Aorta (tissue), 5 donors: ENCODE results near the gene ONECUT3. TPM values are rescaled to one million over a fixed set of nuclear protein-coding genes. Genes with fewer than 3 reads are reported as not detected.

Source experiments
- ATAC-seq: fragments of 200-7000 bp; cut with Tn5 transposase; one replicate; pipeline ENCODE4 v1.9.1; 2022; ENCODE audit warnings: moderate library complexity; ENCODE audit not compliant: low FRiP score
- DNase-seq, 2 donors: peaks; one replicate each; pipeline ENCODE4 v3.0.0-alpha.2; 2020
- H3K27ac ChIP-seq, 2 donors: one replicate each; pipeline ENCODE4 v1.5.1; 2013; ENCODE audit warnings: low read length in 2 of 2, mild to moderate bottlenecking in 2 of 2, moderate library complexity in 2 of 2, control low read depth in 1 of 2, inconsistent platforms in 1 of 2, low read depth in 1 of 2
- H3K27me3 ChIP-seq, 2 donors: one replicate each; pipeline ENCODE4 v1.6.1; 2013; ENCODE audit warnings: control low read depth in 1 of 2, low read length in 1 of 2, mild to moderate bottlenecking in 1 of 2, moderate library complexity in 1 of 2; ENCODE audit not compliant: insufficient read depth in 2 of 2, control insufficient read depth in 1 of 2
- H3K36me3 ChIP-seq, 2 donors: one replicate each; pipeline ENCODE4 v1.6.1; 2013; ENCODE audit warnings: control low read depth in 1 of 2, low read length in 1 of 2, mild to moderate bottlenecking in 1 of 2; ENCODE audit not compliant: insufficient read depth in 2 of 2, control insufficient read depth in 1 of 2
- H3K4me1 ChIP-seq, 2 donors: one replicate each; pipeline ENCODE4 v1.6.1; 2013; ENCODE audit warnings: low read length in 2 of 2, control low read depth in 1 of 2, mild to moderate bottlenecking in 1 of 2, moderate library complexity in 1 of 2; ENCODE audit not compliant: insufficient read depth in 2 of 2, control insufficient read depth in 1 of 2
- H3K4me3 ChIP-seq, 2 donors: one replicate each; pipeline ENCODE4 v1.5.1; 2013; ENCODE audit warnings: low read length in 2 of 2, control low read depth in 1 of 2, mild to moderate bottlenecking in 1 of 2
- H3K9me3 ChIP-seq: one replicate; pipeline ENCODE4 v1.6.1; 2013; ENCODE audit warnings: mild to moderate bottlenecking, low read length; ENCODE audit not compliant: control insufficient read depth
- WGBS, 2 donors: extraction: QIAGEN DNeasy Blood & Tissue Kit; methylation state at CpG; one replicate each; pipeline ENCODE4 v1.1.7; 2013; 5-methylcytosine and 5-hydroxymethylcytosine counted together
- intact Hi-C, 2 donors: fragments of 100-400 bp; cut with DNase I; formaldehyde crosslinking; loops; one replicate each; pipeline versions ENCODE4 v1.14.2 to v1.15.0; 2022
- polyA plus RNA-seq, 2 donors: library from polyadenylated mRNA; stranded (reverse); fragments of 200-250 nt; gene quantifications; one replicate each; pipeline ENCODE4 v1.2.3, GENCODE V29; 2013
- total RNA-seq, 2 donors: library from RNA; stranded (reverse); fragmentation: NEBNext Ultra II Directional; extraction: Animal tissue kit (Norgen Biotek cat#: 25700); gene quantifications; one replicate each; pipeline ENCODE4 v1.2.1, GENCODE V29; 2021
- donor health status: healthy with polysubstance abuse.
- donor health status: Bipolar disorder and iron deficiency.
- donor health status: DM: no; HTN: no; CAD: no.
- donor health status: DM: no; HTN: no; CAD: no.
- donor health status: DM: yes; HTN: yes; CAD: no.

ONECUT3 gene
- total and polyA plus RNA-seq, 4 donors: 0.03 TPM; not detected in 3

- H3K4me3 ChIP-seq: no peak overlapping the region
- H3K27me3 ChIP-seq: no peaks in the 10 kb centered on the region
- H3K36me3 ChIP-seq: peaks cover 2 to 18% of the 10 kb centered on the region in 2 donors
- 83 to 86% methylated on average over 42 to 43 of the region's 43 CpGs for WGBS, 2 donors
- ATAC-seq (no peak), DNase-seq (no peak)
- H3K9me3 ChIP-seq: no peaks in the 10 kb centered on the region
- intact Hi-C loops: loop anchor here in 1 of 2 donors (10.0 kb wide), 1 partner anchor 275 kb away; no protein-coding TSS in a partner anchor
- no peaks in the 10 kb centered on the region for H3K4me1 ChIP-seq
- H3K27ac ChIP-seq: no peak overlapping the region
Observed at GRCh38 chr19:1819341-1820255, 66.3 kb downstream of the ONECUT3 start.

DNA sequence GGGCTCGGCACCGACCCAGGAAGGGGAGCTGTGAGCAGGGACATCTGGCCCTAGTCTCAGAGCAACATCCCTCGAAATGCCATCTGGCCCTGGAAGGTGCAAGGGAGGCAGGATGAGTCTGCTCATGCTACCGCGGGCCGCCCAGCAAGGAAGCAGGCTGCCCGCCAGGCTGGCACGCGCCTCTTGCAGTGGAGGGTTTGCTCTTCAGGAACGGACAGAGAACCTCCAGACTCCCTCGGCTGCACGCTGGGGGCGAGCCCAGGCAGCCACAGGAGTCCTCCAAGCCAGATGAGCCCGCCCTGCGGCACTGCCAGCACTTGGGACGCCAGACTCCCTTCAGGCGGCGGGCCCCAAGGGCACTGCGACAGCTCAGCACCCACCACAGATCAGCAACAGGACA, 68.9 kb downstream of the ONECUT3 start:
- 90 to 91% methylated on average over 19 of the region's 19 CpGs for WGBS, 2 donors

DNA sequence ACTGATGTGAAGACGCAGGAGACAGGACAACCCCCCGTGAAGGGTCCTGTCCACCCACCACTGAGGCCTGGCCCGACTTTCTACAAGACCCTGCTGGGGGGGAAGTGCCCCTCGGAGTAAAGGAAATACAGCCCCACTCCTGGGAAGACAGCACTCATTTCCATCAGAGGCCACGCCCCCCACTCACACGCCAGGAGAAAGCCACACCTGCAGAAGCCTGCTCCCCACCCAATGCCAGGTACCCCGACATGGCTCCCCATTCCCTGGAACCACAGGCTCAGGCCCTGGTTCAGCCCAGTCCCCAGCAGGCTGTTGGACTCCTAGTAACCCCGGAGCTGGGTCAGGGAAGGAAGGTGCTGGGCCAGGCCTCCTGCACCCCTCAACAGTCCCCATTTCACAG, 69.7 kb downstream of the ONECUT3 start:
- intact Hi-C loops: loop anchor here in 1 of 2 donors (10.0 kb wide), 1 partner anchor 278 kb away; no protein-coding TSS in a partner anchor
- no peak for ATAC-seq
- H3K36me3 ChIP-seq: peaks cover 2 to 11% of the 10 kb centered on the region in 2 donors

More for the DNA sequence above, 68.9 kb downstream of the ONECUT3 start:
- no peak for ATAC-seq
- Histone ChIP-seq H3K4me1 (no peaks in the 10 kb centered on the region), H3K4me3 (no peak overlapping the region), H3K27ac (no peak overlapping the region), H3K9me3 (no peaks in the 10 kb centered on the region), H3K36me3 (peaks cover 2 to 9% of the 10 kb centered on the region in 2 donors), H3K27me3 (no peaks in the 10 kb centered on the region)
- DNase-seq: no peak
- intact Hi-C loops: loop anchor here in 1 of 2 donors (10.0 kb wide), 1 partner anchor 277 kb away; no protein-coding TSS in a partner anchor

DNA sequence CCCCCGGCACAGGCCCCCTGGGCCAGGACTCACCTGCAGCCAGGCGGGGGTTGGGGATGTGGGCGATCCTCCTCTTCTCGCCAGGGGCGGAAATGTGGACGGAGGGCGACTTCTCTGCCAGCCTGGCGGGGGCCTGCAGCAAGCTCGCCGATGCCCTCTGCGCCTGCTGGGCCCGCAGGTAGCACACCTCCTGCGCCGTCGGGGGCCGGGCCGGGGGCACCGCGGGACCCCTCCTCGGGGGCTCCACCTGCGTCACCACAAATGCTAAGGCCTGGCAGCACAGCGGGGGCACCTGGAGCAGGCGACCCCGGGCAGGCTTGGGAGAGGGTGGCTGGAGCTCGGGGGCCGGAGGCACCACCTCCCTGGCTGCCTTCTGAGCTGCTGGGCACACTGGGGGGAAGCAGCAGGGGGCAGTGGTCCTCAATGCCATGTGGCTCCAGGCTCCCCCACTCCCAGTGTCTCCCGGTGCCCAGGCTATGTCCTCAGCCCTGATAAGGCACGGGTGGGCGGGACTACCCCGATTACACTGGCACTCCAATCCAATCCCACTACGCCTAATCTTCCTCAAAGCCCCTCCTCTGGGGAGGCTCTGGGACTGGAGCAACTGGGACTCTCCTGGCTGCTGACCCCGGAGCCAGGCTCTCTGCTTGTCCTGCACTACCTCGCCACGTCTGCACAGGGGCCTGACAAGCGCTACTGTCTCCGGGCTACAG, 70.4 kb downstream of the ONECUT3 start:
- Histone ChIP-seq H3K9me3 (no peaks in the 10 kb centered on the region), H3K36me3 (peaks cover 2 to 7% of the 10 kb centered on the region in 2 donors), H3K27me3 (no peaks in the 10 kb centered on the region), H3K4me1 (no peaks in the 10 kb centered on the region), H3K4me3 (no peak overlapping the region), H3K27ac (no peak overlapping the region)
- 88 to 90% methylated on average over 35 to 36 of the region's 36 CpGs for WGBS, 2 donors
- intact Hi-C loops: loop anchor here in 1 of 2 donors (10.0 kb wide), 1 partner anchor 279 kb away; no protein-coding TSS in a partner anchor
- DNase-seq (no peak), ATAC-seq (no peak)

More for the DNA sequence above, 69.7 kb downstream of the ONECUT3 start:
- 80 to 84% methylated on average over 8 of the region's 8 CpGs for WGBS, 2 donors
- Histone ChIP-seq H3K27ac (no peak overlapping the region), H3K4me3 (no peak overlapping the region), H3K9me3 (no peaks in the 10 kb centered on the region), H3K27me3 (no peaks in the 10 kb centered on the region), H3K4me1 (no peaks in the 10 kb centered on the region)
- DNase-seq: no peak

GRCh38 chr19:1824252-1824622, 70.9 kb downstream of the ONECUT3 start:
- Histone ChIP-seq H3K27ac (no peak overlapping the region), H3K36me3 (peaks cover 2 to 7% of the 10 kb centered on the region in 2 donors), H3K9me3 (no peaks in the 10 kb centered on the region), H3K27me3 (no peaks in the 10 kb centered on the region), H3K4me1 (no peaks in the 10 kb centered on the region), H3K4me3 (no peak overlapping the region)
- no peak for ATAC-seq
- WGBS, 2 donors: 81 to 82% methylated on average over 14 of the region's 14 CpGs
- DNase-seq: no peak
- intact Hi-C loops: loop anchor here in 1 of 2 donors (10.0 kb wide), 1 partner anchor 279 kb away; no protein-coding TSS in a partner anchor

DNA sequence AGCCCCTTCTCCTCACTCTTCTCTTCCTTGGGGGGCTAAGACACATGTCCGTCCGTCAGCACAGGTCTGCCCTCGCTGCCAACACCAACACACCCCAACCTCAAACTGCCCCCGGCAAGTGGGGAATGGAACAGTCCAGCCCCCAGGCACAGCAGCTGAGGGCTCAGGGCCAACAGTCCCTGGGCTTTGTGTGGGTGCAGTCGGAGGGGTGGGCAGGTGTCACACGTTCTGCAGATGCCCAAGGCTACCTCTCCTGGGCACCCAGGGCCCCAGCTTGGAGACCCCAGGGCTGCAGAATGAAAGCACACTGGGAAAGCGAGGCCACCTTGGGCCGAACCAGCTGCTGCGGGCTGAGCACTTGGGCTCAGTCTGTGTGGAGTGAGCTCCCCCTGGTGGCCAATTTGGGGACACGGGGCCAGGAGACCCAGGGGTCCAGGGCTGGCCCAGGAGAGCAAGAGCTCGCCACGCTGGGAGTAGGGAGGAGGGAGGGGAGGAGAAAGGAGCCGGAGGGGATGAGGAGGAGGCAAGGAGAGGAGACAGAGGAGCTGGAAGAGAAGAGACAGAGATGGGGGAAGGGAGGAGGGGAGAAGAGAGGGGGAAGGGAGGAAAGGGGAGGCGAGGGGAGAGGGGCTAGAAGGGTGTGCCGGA, 72.7 kb downstream of the ONECUT3 start:
- Histone ChIP-seq H3K27me3 (no peaks in the 10 kb centered on the region), H3K4me1 (no peaks in the 10 kb centered on the region), H3K9me3 (no peaks in the 10 kb centered on the region), H3K4me3 (no peak overlapping the region), H3K36me3 (peaks cover 2 to 3% of the 10 kb centered on the region in 2 donors), H3K27ac (no peak overlapping the region)
- intact Hi-C loops: loop anchor here (5.0 to 10.0 kb wide), 2 partner anchors 39 to 281 kb away; no protein-coding TSS in a partner anchor
- DNase-seq: peak; percentile 84 to 92
- ATAC-seq: peak; percentile 76
- 25% methylated on average over 15 of the region's 15 CpGs for WGBS, 2 donors

- H3K27ac ChIP-seq: no peak overlapping the region
- no peaks in the 10 kb centered on the region for H3K27me3 ChIP-seq
- ATAC-seq (no peak), DNase-seq (no peak)
- H3K9me3 ChIP-seq: no peaks in the 10 kb centered on the region
- no peak overlapping the region for H3K4me3 ChIP-seq
- no peaks in the 10 kb centered on the region for H3K4me1 ChIP-seq
- intact Hi-C loops: loop anchor here (5.0 to 10.0 kb wide), 2 partner anchors 40 to 282 kb away; no protein-coding TSS in a partner anchor
- H3K36me3 ChIP-seq: peaks cover 2 to 3% of the 10 kb centered on the region in 2 donors
- 64 to 69% methylated on average over 54 to 63 of the region's 63 CpGs for WGBS, 2 donors
Observed at GRCh38 chr19:1826557-1827521, 73.5 kb downstream of the ONECUT3 start.
